ENCODE results near the gene CAV3. TPM values are rescaled to one million over a fixed set of nuclear protein-coding genes. Genes with fewer than 3 reads are reported as not detected.

Gene CAV3
- total and polyA plus RNA-seq, 4 donors = not detected

DNA sequence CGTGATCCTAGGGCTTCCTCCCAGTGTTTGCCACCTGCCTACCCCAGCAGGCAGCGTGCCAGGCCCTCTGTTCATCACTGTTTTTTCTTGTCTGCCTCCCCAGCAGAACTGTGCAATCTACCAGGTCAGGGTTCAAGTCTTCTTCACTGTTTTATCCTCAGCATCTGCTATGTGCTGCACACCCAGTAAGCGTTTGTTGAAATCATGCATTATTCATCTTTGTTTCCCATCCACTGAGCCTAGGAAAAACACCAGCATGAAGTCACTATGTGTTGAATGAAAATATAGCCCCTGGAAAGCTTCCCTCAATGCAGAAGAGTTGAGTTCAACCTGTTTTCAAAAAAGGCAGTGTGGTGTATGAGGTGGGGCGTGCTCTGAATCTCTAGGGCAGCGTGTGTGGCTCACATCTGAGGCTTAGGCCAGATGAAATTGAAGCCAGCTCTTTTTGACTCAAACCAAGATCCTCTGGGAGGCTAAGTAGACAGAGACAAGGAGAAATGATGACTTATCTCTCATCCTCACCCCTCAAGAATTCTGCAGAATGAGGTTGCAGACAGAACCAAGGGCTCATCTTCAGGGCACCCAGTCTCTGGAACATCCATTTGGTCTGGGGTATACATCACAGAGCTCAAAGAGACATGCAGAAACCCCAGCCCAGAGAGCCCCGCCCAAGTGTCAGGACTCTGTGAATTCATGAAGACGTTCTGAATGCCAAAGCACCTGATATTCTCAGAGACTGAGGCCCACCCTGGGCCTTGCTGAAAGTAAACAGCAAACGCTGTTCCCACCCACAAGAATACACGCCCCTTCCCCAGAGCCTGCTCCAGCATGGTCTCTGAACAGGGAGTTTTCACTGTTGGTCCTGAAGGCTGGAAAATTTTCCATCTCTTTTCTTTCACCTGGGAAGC is 5.7 kb upstream of the CAV3 start:
- 78% methylated on average over 9 of the region's 9 CpGs for WGBS
- H3K9me3 ChIP-seq (ENCODE audit: control insufficient read depth in 4 of 4, low read length in 3 of 4) = peaks cover 5 to 7% (median 6%) of the 10 kb centered on the region in 4 donors
- H3K27ac ChIP-seq (ENCODE audit: low read depth in 1 of 2, low read length in 2 of 2) = no peak overlapping the region
- TF ChIP-seq, protein P1, sequence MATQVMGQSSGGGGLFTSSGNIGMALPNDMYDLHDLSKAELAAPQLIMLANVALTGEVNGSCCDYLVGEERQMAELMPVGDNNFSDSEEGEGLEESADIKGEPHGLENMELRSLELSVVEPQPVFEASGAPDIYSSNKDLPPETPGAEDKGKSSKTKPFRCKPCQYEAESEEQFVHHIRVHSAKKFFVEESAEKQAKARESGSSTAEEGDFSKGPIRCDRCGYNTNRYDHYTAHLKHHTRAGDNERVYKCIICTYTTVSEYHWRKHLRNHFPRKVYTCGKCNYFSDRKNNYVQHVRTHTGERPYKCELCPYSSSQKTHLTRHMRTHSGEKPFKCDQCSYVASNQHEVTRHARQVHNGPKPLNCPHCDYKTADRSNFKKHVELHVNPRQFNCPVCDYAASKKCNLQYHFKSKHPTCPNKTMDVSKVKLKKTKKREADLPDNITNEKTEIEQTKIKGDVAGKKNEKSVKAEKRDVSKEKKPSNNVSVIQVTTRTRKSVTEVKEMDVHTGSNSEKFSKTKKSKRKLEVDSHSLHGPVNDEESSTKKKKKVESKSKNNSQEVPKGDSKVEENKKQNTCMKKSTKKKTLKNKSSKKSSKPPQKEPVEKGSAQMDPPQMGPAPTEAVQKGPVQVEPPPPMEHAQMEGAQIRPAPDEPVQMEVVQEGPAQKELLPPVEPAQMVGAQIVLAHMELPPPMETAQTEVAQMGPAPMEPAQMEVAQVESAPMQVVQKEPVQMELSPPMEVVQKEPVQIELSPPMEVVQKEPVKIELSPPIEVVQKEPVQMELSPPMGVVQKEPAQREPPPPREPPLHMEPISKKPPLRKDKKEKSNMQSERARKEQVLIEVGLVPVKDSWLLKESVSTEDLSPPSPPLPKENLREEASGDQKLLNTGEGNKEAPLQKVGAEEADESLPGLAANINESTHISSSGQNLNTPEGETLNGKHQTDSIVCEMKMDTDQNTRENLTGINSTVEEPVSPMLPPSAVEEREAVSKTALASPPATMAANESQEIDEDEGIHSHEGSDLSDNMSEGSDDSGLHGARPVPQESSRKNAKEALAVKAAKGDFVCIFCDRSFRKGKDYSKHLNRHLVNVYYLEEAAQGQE (IDR thresholded peaks at IDR 0.05) = no peak
- TF ChIP-seq, protein P2, sequence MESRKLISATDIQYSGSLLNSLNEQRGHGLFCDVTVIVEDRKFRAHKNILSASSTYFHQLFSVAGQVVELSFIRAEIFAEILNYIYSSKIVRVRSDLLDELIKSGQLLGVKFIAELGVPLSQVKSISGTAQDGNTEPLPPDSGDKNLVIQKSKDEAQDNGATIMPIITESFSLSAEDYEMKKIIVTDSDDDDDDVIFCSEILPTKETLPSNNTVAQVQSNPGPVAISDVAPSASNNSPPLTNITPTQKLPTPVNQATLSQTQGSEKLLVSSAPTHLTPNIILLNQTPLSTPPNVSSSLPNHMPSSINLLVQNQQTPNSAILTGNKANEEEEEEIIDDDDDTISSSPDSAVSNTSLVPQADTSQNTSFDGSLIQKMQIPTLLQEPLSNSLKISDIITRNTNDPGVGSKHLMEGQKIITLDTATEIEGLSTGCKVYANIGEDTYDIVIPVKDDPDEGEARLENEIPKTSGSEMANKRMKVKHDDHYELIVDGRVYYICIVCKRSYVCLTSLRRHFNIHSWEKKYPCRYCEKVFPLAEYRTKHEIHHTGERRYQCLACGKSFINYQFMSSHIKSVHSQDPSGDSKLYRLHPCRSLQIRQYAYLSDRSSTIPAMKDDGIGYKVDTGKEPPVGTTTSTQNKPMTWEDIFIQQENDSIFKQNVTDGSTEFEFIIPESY (IDR thresholded peaks at IDR 0.05) = no peak
- no peak for TF ChIP-seq GABPA (IDR thresholded peaks at IDR 0.05 in 1 of 2, conservative IDR thresholded peaks at IDR 0.05 in 1 of 2)
- TF ChIP-seq YY1 (IDR thresholded peaks at IDR 0.05) = no peak
- TF ChIP-seq, protein P3, sequence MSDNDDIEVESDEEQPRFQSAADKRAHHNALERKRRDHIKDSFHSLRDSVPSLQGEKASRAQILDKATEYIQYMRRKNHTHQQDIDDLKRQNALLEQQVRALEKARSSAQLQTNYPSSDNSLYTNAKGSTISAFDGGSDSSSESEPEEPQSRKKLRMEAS (IDR thresholded peaks at IDR 0.05) = no peak
- no peaks in the 10 kb centered on the region for H3K27me3 ChIP-seq (ENCODE audit: control insufficient read depth in 4 of 4, insufficient read depth in 4 of 4, low read length in 3 of 4)
- no peak for DNase-seq (ENCODE audit: low spot score)
- no peak overlapping the region for H3K4me3 ChIP-seq (ENCODE audit: low read depth in 1 of 3, low read length in 3 of 3)
- H3K4me1 ChIP-seq (ENCODE audit: control insufficient read depth in 4 of 4, insufficient read depth in 4 of 4, low read length in 3 of 4) = no peaks in the 10 kb centered on the region
- no peaks in the 10 kb centered on the region for H3K36me3 ChIP-seq (ENCODE audit: control insufficient read depth in 4 of 4, insufficient read depth in 3 of 4, low read depth in 1 of 4, low read length in 3 of 4)
- H3K9ac ChIP-seq (ENCODE audit: low read depth in 1 of 2, low read length in 2 of 2) = no peak overlapping the region

DNA sequence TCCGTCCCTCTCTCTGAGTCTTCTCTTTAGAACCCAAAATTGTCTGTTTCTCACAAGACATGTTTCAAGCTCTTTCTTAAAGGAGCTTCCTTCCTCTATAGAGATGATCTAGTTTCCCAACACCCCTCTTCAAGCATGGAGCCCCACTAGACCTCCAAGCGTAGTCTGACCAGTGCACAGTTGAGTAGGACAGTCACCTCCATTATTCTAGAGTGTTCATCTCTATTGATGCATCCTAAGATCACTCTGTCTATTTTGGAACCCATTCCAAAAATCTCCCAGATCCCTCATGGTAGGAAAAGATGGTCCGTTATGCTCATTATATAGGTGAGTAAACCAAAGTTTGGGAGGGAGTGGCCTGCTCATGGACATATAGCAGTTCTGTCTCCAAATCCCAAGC is 4.1 kb upstream of the CAV3 start:
- no peaks in the 10 kb centered on the region for H3K36me3 ChIP-seq (ENCODE audit: control insufficient read depth in 4 of 4, insufficient read depth in 3 of 4, low read depth in 1 of 4, low read length in 3 of 4)
- no peaks in the 10 kb centered on the region for H3K27me3 ChIP-seq (ENCODE audit: control insufficient read depth in 4 of 4, insufficient read depth in 4 of 4, low read length in 3 of 4)
- no peaks in the 10 kb centered on the region for H3K4me1 ChIP-seq (ENCODE audit: control insufficient read depth in 4 of 4, insufficient read depth in 4 of 4, low read length in 3 of 4)
- no peak overlapping the region for H3K9ac ChIP-seq (ENCODE audit: low read depth in 1 of 2, low read length in 2 of 2)
- no peak overlapping the region for H3K27ac ChIP-seq (ENCODE audit: low read depth in 1 of 2, low read length in 2 of 2)
- peaks cover 5 to 7% (median 6%) of the 10 kb centered on the region in 4 donors for H3K9me3 ChIP-seq (ENCODE audit: control insufficient read depth in 4 of 4, low read length in 3 of 4)
- no peak for DNase-seq (ENCODE audit: low spot score)
- 88% methylated on average over 3 of the region's 3 CpGs for WGBS
- H3K4me3 ChIP-seq (ENCODE audit: low read depth in 1 of 3, low read length in 3 of 3) = no peak overlapping the region
- TF ChIP-seq SP1 (IDR thresholded peaks at IDR 0.05) (no peak), RAD21 (IDR thresholded peaks at IDR 0.05) (no peak), NR2F2 (IDR thresholded peaks at IDR 0.05) (no peak), TAF1 (conservative IDR thresholded peaks at IDR 0.05) (no peak), JUND (IDR thresholded peaks at IDR 0.05) (no peak), HNF4A (conservative IDR thresholded peaks at IDR 0.05) (no peak), RXRA (IDR thresholded peaks at IDR 0.05) (no peak), EGR1 (IDR thresholded peaks at IDR 0.05; ENCODE audit: low read depth in 2 of 2) (no peak), FOXA2 (IDR thresholded peaks at IDR 0.05) (no peak), YY1 (IDR thresholded peaks at IDR 0.05) (no peak), HNF4G (IDR thresholded peaks at IDR 0.05) (no peak), GABPA (IDR thresholded peaks at IDR 0.05 in 1 of 2, conservative IDR thresholded peaks at IDR 0.05 in 1 of 2) (no peak)
- TF ChIP-seq, protein P1 (IDR thresholded peaks at IDR 0.05) = no peak
- TF ChIP-seq, protein P2 (IDR thresholded peaks at IDR 0.05) = no peak
- TF ChIP-seq, protein P4, sequence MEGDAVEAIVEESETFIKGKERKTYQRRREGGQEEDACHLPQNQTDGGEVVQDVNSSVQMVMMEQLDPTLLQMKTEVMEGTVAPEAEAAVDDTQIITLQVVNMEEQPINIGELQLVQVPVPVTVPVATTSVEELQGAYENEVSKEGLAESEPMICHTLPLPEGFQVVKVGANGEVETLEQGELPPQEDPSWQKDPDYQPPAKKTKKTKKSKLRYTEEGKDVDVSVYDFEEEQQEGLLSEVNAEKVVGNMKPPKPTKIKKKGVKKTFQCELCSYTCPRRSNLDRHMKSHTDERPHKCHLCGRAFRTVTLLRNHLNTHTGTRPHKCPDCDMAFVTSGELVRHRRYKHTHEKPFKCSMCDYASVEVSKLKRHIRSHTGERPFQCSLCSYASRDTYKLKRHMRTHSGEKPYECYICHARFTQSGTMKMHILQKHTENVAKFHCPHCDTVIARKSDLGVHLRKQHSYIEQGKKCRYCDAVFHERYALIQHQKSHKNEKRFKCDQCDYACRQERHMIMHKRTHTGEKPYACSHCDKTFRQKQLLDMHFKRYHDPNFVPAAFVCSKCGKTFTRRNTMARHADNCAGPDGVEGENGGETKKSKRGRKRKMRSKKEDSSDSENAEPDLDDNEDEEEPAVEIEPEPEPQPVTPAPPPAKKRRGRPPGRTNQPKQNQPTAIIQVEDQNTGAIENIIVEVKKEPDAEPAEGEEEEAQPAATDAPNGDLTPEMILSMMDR (IDR thresholded peaks at IDR 0.05; ENCODE audit: low read depth, low read length, missing input control) = no peak
- TF ChIP-seq, protein P5, sequence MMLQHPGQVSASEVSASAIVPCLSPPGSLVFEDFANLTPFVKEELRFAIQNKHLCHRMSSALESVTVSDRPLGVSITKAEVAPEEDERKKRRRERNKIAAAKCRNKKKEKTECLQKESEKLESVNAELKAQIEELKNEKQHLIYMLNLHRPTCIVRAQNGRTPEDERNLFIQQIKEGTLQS (IDR thresholded peaks at IDR 0.05) = no peak

All from liver (tissue), 9 donors.